ENCODE results near the gene ASB15.

- TF ChIP-seq CTCF (conservative IDR thresholded peaks at IDR 0.05; ENCODE audit: low read depth, low read length) = no peak
- TF ChIP-seq MAZ (IDR thresholded peaks at IDR 0.05; ENCODE audit: borderline replicate concordance, low read depth, low read length) = no peak
- TF ChIP-seq RFX5 (IDR thresholded peaks at IDR 0.05; ENCODE audit: low read depth, low read length) = no peak
- TF ChIP-seq CEBPB (IDR thresholded peaks at IDR 0.05; ENCODE audit: low read depth, low read length) = no peak
- no peak for TF ChIP-seq POLR2A (IDR thresholded peaks at IDR 0.05; ENCODE audit: low read depth, low read length)
- TF ChIP-seq BHLHE40 (IDR thresholded peaks at IDR 0.05; ENCODE audit: low read depth, low read length) = no peak
- TF ChIP-seq RCOR1 (IDR thresholded peaks at IDR 0.05; ENCODE audit: insufficient replicate concordance, low read length) = no peak
- no peak for TF ChIP-seq CHD1 (IDR thresholded peaks at IDR 0.05; ENCODE audit: low read depth, low read length)
- TF ChIP-seq MAFK (IDR thresholded peaks at IDR 0.05; ENCODE audit: low read depth, low read length) = no peak
- no peak for TF ChIP-seq RAD21 (IDR thresholded peaks at IDR 0.05; ENCODE audit: low read length)
- no peak for TF ChIP-seq USF2 (IDR thresholded peaks at IDR 0.05; ENCODE audit: low read depth, low read length)
- no peak for TF ChIP-seq ELK1 (IDR thresholded peaks at IDR 0.05; ENCODE audit: borderline replicate concordance, low read depth, low read length)
Measured at GRCh38 chr7:123609883-123610239, 8.2 kb downstream of the ASB15 start.

Measured in IMR-90 (cell line).